ENCODE data around the gene SGCD. TPM values are rescaled to one million over a fixed set of nuclear protein-coding genes. Genes with fewer than 3 reads are reported as not detected.

Gene SGCD
- total RNA-seq, 2 experiments from 2014 or later = not detected

DNA sequence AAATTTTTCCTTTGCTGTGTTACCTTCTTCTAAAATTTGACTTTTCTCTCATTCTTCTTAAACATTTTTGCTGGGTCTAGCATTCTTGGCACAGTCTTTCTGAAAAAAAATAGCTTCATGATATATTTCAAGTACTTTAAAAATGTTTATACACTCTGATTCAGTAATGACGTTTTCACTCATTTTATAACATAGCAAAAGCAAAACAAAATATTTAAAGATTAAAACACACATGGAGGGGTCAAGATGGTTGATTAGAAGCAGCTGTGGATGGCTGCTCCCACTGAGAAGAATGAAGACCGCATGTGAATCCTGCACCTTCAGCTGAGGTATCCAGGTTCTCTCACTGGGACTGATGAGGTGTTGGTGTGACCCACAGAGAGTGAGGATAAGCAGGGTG lies 188.2 kb downstream of the SGCD start:
- CTCF ChIA-PET (ENCODE audit: unreplicated experiment) = no interaction called here
- Histone ChIP-seq H3K4me3 (ENCODE audit: low read depth, low read length, poor library complexity, severe bottlenecking) (no peak overlapping the region), H2AFZ (ENCODE audit: low read length) (no peak overlapping the region), H3K79me2 (ENCODE audit: insufficient read depth, low read depth, low read length) (no peaks in the 10 kb centered on the region), H3K9me2 (ENCODE audit: insufficient read depth, low read length) (no peaks in the 10 kb centered on the region), H3K4me1 (ENCODE audit: insufficient read depth, low read length, poor library complexity, severe bottlenecking) (no peaks in the 10 kb centered on the region), H3K36me3 (ENCODE audit: insufficient read depth, low read length) (no peaks in the 10 kb centered on the region), H3K9me3 (ENCODE audit: low read length) (0 out of 2 replicates have a peak, but pooled peaks cover 5% of the 10 kb centered on the region), H3K4me2 (ENCODE audit: low read length) (no peak overlapping the region), H4K20me1 (ENCODE audit: insufficient read depth, low read length) (no peaks in the 10 kb centered on the region), H3K27ac (ENCODE audit: low read depth, low read length, poor library complexity, severe bottlenecking) (no peak overlapping the region)
- POLR2A ChIA-PET = no interaction called here
- DNase-seq (ENCODE audit: low spot score) = no peak
- TF ChIP-seq, protein P1, sequence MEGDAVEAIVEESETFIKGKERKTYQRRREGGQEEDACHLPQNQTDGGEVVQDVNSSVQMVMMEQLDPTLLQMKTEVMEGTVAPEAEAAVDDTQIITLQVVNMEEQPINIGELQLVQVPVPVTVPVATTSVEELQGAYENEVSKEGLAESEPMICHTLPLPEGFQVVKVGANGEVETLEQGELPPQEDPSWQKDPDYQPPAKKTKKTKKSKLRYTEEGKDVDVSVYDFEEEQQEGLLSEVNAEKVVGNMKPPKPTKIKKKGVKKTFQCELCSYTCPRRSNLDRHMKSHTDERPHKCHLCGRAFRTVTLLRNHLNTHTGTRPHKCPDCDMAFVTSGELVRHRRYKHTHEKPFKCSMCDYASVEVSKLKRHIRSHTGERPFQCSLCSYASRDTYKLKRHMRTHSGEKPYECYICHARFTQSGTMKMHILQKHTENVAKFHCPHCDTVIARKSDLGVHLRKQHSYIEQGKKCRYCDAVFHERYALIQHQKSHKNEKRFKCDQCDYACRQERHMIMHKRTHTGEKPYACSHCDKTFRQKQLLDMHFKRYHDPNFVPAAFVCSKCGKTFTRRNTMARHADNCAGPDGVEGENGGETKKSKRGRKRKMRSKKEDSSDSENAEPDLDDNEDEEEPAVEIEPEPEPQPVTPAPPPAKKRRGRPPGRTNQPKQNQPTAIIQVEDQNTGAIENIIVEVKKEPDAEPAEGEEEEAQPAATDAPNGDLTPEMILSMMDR (conservative IDR thresholded peaks at IDR 0.05; ENCODE audit: low read length) = no peak
- TF ChIP-seq EZH2phosphoT487 (IDR thresholded peaks at IDR 0.05; ENCODE audit: borderline replicate concordance, low read depth, low read length) = no peak
- BruUV-seq (replicated peaks) = no TSS peak
- intact Hi-C loops (cut with micrococcal nuclease; ENCODE audit: unreplicated experiment) = no loop called here

DNA sequence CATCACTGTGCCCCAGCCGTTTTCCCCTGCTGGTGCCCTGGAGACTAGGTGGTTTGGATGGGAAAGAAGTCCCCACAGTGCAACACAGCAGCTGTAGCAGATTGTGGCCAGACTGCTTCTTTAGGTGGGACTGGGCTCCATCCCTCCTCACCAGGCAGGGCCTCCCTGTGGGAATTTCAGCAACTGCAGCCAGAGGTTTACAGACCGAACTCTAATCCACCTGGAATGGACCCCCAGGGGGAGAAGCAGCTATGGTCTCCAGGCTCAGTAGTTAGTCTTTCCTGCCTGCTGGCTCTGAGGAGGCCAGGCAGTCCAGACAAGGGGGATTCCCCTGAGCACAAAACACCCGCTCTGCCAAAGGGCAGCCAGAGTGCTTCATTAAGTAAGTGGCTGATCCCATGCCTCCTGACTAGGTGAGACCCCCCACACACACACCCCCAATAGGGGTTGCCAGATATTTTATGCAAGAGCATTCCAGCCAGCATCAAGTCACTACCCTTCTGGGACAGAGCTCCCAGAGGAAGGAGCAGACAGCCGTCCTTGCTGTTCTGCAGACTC lies 188.9 kb downstream of the SGCD start:
- DNase-seq (ENCODE audit: low spot score) = no peak
- Histone ChIP-seq H3K4me2 (ENCODE audit: low read length) (no peak overlapping the region), H3K79me2 (ENCODE audit: insufficient read depth, low read depth, low read length) (no peaks in the 10 kb centered on the region), H3K9me2 (ENCODE audit: insufficient read depth, low read length) (no peaks in the 10 kb centered on the region), H3K9me3 (ENCODE audit: low read length) (0 out of 2 replicates have a peak, but pooled peaks cover 5% of the 10 kb centered on the region), H3K4me3 (ENCODE audit: low read depth, low read length, poor library complexity, severe bottlenecking) (no peak overlapping the region), H3K4me1 (ENCODE audit: insufficient read depth, low read length, poor library complexity, severe bottlenecking) (no peaks in the 10 kb centered on the region), H4K20me1 (ENCODE audit: insufficient read depth, low read length) (no peaks in the 10 kb centered on the region), H3K36me3 (ENCODE audit: insufficient read depth, low read length) (no peaks in the 10 kb centered on the region), H3K27ac (ENCODE audit: low read depth, low read length, poor library complexity, severe bottlenecking) (no peak overlapping the region), H2AFZ (ENCODE audit: low read length) (no peak overlapping the region)
- no TSS peak for BruUV-seq (replicated peaks)
- intact Hi-C loops (cut with micrococcal nuclease; ENCODE audit: unreplicated experiment) = no loop called here
- ChIA-PET POLR2A (interaction anchor here (1.0 kb wide), 1 partner anchor 13 kb away, joined by 3 read pairs; no protein-coding TSS in a partner anchor), CTCF (ENCODE audit: unreplicated experiment) (no interaction called here)
- TF ChIP-seq EZH2phosphoT487 (IDR thresholded peaks at IDR 0.05; ENCODE audit: borderline replicate concordance, low read depth, low read length) = no peak
- TF ChIP-seq, protein P1 (conservative IDR thresholded peaks at IDR 0.05; ENCODE audit: low read length) = no peak

DNA sequence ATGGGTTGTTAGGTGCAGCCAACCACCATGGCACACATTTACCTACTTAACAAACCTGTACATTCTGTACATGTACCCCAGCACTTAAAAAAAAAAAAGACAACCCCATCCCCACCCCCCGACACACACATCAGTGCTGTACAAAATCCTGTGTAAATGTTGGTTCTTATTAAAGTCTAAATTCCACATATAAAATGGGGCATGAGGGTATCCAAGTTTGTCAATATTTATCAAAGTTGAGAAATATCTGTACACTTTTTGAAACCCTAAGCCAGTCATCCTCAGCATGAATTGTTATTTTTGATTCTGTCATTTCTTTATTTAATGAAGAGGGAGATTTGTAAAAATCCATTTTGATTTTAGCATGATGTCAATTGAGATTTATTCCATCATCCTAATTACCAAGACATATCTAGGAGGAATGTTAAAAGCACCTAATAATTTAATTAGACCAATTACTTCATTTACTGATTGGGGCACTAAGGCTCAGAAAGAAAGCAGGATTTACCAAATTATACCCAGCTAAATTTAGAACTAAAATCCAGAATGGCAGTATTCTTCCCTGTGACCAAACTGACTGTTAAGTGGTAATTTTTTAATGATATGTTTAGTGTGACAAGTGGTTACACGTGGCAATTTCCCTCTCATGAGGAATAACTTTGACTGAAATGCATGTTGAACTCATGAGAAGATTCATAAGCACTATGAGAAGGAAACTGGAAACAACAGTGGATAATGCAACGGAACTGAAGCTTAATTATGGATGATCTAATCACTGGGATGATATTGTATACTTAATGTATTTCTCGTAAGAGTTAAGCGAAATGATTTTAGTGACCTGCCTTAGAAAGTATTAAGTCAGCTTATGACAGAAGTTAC lies 195.9 kb downstream of the SGCD start:
- intact Hi-C loops (cut with micrococcal nuclease; ENCODE audit: unreplicated experiment) = no loop called here
- H3K9me2 ChIP-seq (ENCODE audit: insufficient read depth, low read length) = no peaks in the 10 kb centered on the region

More for the DNA sequence above, 195.9 kb downstream of the SGCD start:
- Histone ChIP-seq H3K27ac (ENCODE audit: low read depth, low read length, poor library complexity, severe bottlenecking) (no peak overlapping the region), H3K36me3 (ENCODE audit: insufficient read depth, low read length) (no peaks in the 10 kb centered on the region), H3K9me3 (ENCODE audit: low read length) (no peaks in the 10 kb centered on the region), H4K20me1 (ENCODE audit: insufficient read depth, low read length) (no peaks in the 10 kb centered on the region), H3K4me2 (ENCODE audit: low read length) (no peak overlapping the region), H3K79me2 (ENCODE audit: insufficient read depth, low read depth, low read length) (no peaks in the 10 kb centered on the region), H3K4me1 (ENCODE audit: insufficient read depth, low read length, poor library complexity, severe bottlenecking) (no peaks in the 10 kb centered on the region), H3K4me3 (ENCODE audit: low read depth, low read length, poor library complexity, severe bottlenecking) (no peak overlapping the region), H2AFZ (ENCODE audit: low read length) (no peak overlapping the region)
- BruUV-seq (replicated peaks) = no TSS peak
- no peak for DNase-seq (ENCODE audit: low spot score)
- POLR2A ChIA-PET = no interaction called here
- TF ChIP-seq, protein P1 (conservative IDR thresholded peaks at IDR 0.05; ENCODE audit: low read length) = no peak
- TF ChIP-seq EZH2phosphoT487 (IDR thresholded peaks at IDR 0.05; ENCODE audit: borderline replicate concordance, low read depth, low read length) = no peak
- CTCF ChIA-PET (ENCODE audit: unreplicated experiment) = no interaction called here

Measured in OCI-LY7 (cell line).